ENCODE results near the gene VPS39. TPM values are rescaled to one million over a fixed set of nuclear protein-coding genes. Genes with fewer than 3 reads are reported as not detected.

VPS39 gene
- total RNA-seq, 4 donors from 2014 or later = 59.1 to 101 (median 73.1) TPM

DNA sequence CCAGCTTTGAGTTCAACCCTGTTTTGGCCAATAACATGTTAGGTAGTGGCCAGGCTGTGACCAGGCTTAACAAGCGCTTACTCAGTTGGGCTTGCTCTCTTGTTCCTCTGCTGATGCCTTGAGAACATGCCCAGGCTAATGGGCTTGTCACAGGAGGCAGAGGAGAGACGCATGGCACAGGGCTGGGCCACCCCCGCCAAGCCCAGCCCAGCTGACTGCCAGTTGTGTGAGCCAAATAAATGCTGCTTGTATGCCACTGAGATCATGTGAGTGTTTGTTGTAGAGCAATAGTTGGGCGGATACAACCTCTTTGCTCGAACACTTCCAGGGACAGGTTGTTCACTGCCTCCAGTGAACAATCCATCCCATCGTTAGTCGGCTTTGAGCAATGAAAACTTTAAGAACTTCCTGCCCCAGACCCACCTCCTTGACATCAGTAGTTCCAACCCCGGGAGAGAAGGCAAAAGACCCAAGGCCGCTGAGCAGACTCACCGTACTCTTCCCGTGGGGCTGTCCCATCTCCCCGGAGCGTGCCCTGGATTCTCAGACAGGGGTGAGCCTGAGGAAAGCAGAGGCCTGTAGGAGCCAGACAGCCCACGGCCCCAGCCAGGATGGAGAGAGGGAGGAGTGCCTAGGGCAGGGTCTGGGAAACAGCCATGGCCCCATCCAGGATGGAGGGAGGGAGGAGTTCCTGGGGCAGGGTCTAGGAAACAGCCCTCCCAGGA lies 55.7 kb downstream of the VPS39 start:
- peak in 1 of 2 donors; percentile 10 for DNase-seq
- no peaks in the 10 kb centered on the region for H3K36me3 ChIP-seq
- H3K4me1 ChIP-seq = no peaks in the 10 kb centered on the region
- intact Hi-C loops (cut with DNase I; ENCODE audit: low total_unique reads) = no loop called here
- TF ChIP-seq, protein P1, sequence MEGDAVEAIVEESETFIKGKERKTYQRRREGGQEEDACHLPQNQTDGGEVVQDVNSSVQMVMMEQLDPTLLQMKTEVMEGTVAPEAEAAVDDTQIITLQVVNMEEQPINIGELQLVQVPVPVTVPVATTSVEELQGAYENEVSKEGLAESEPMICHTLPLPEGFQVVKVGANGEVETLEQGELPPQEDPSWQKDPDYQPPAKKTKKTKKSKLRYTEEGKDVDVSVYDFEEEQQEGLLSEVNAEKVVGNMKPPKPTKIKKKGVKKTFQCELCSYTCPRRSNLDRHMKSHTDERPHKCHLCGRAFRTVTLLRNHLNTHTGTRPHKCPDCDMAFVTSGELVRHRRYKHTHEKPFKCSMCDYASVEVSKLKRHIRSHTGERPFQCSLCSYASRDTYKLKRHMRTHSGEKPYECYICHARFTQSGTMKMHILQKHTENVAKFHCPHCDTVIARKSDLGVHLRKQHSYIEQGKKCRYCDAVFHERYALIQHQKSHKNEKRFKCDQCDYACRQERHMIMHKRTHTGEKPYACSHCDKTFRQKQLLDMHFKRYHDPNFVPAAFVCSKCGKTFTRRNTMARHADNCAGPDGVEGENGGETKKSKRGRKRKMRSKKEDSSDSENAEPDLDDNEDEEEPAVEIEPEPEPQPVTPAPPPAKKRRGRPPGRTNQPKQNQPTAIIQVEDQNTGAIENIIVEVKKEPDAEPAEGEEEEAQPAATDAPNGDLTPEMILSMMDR (IDR thresholded peaks at IDR 0.05) = no peak
- no peak for TF ChIP-seq POLR2A (IDR thresholded peaks at IDR 0.05)
- H3K9me3 ChIP-seq = no peaks in the 10 kb centered on the region
- no peaks in the 10 kb centered on the region for H3K27me3 ChIP-seq
- no peak overlapping the region for H3K27ac ChIP-seq
- no peak overlapping the region for H3K4me3 ChIP-seq

- H3K27ac ChIP-seq = no peak overlapping the region
Observed at GRCh38 chr15:42151736-42152135, 56.4 kb downstream of the VPS39 start.

DNA sequence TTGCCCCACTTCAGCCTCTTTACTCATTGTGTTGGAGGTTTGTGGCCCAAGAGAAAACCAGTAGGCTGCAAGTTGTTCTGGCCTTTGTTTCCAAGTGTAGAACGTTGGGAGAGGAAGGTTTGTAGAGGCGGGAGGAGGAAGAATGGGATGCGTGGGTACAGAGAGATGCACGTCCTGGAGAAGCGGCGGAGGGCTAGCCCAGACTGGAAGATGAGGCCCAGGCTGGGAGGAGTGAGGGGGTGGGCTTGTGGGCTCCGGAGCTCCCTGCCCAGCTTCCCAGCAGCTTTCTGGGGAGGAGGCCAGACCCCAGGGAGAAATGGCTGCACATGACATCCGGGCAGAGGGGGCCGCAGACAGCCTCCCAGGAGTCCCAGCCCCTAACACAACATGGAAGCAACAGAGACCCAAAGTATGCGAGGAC lies 57.0 kb downstream of the VPS39 start:
- Histone ChIP-seq H3K36me3 (no peaks in the 10 kb centered on the region), H3K9me3 (no peaks in the 10 kb centered on the region), H3K4me3 (no peak overlapping the region), H3K27me3 (no peaks in the 10 kb centered on the region), H3K4me1 (no peaks in the 10 kb centered on the region), H3K27ac (no peak overlapping the region)
- intact Hi-C loops (cut with DNase I; ENCODE audit: low total_unique reads) = no loop called here
- TF ChIP-seq, protein P1 (IDR thresholded peaks at IDR 0.05) = no peak
- TF ChIP-seq POLR2A (IDR thresholded peaks at IDR 0.05) = no peak
- no peak for DNase-seq

More at GRCh38 chr15:42151736-42152135, 56.4 kb downstream of the VPS39 start:
- Histone ChIP-seq H3K27me3 (no peaks in the 10 kb centered on the region), H3K36me3 (no peaks in the 10 kb centered on the region), H3K4me3 (no peak overlapping the region), H3K4me1 (no peaks in the 10 kb centered on the region), H3K9me3 (no peaks in the 10 kb centered on the region)
- TF ChIP-seq, protein P1 (IDR thresholded peaks at IDR 0.05) = no peak
- no peak for TF ChIP-seq POLR2A (IDR thresholded peaks at IDR 0.05)
- no peak for DNase-seq
- intact Hi-C loops (cut with DNase I; ENCODE audit: low total_unique reads) = no loop called here

DNA sequence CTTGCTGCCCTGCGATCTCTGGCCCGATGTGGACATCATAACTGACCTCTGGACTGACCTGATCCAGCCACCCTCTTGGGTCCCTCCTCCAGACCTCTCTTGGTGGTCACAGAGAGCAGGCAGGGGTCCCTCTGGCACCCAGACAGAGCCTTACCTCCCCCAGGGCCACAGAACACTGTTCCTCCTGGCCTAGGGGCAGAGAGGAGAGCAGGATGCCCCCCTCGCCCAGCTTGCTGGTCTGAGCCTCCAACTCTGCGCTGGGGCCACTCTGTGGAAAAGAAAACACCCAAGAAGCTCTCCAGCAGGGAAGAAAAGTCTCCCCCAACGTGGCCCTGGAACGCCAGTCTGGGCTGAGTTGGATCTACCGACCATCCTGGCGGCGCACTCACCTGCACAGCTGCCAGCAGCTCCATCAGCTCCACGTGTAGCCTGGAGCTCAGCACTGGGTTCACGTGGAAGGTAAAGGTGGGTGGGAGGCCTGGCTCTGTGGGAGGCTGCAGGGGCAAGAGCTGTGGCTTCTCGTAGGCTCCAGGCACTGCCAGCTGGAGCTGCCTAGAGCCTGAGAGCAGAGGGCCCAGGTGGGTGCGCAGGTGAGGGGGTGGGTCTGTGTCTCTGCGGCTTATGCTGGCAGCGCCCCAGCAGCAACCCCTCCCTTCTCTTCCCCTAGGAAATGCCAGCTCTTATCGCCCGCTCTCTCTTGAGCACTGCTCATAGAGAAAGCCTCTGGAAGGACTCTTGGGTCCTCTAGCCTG lies 57.7 kb downstream of the VPS39 start:
- no peak for DNase-seq
- no peak overlapping the region for H3K27ac ChIP-seq
- intact Hi-C loops (cut with DNase I; ENCODE audit: low total_unique reads) = no loop called here

More for the DNA sequence above, 57.7 kb downstream of the VPS39 start:
- no peak for TF ChIP-seq POLR2A (IDR thresholded peaks at IDR 0.05)
- TF ChIP-seq, protein P1 (IDR thresholded peaks at IDR 0.05) = no peak
- no peaks in the 10 kb centered on the region for H3K4me1 ChIP-seq
- H3K4me3 ChIP-seq = no peak overlapping the region
- H3K27me3 ChIP-seq = no peaks in the 10 kb centered on the region
- H3K36me3 ChIP-seq = no peaks in the 10 kb centered on the region
- H3K9me3 ChIP-seq = no peaks in the 10 kb centered on the region

All from uterus (tissue), 4 donors.